PC-3 (cell line): ENCODE data around the gene TRAF3IP3. TPM values are rescaled to one million over a fixed set of nuclear protein-coding genes. Genes with fewer than 3 reads are reported as not detected.

Experiments
- ATAC-seq: fragments of 200-7000 bp; cut with Tn5 transposase; 2 replicates; pipeline ENCODE4 v1.9.1; 2020; ENCODE audit warnings: mild to moderate bottlenecking, moderate library complexity
- BruUV-seq: library from RNA; stranded (reverse); fragments of 400-500 nt; replicated peaks from 2 replicates; lab custom pipeline; 2021; lab: Mats Ljungman, UMichigan
- CTCF ChIA-PET: fragments of 300-600 bp; sonication (Branson Sonifier 250); formaldehyde crosslinking; loops from one replicate; lab custom pipeline; 2022; ENCODE audit warnings: antibody characterized with exemption; lab: Charles Lee
- POLR2A ChIA-PET: fragments of 300-600 bp; sonication (Branson Sonifier 250); formaldehyde crosslinking; loops from one replicate; lab custom pipeline; 2022; ENCODE audit warnings: antibody characterized with exemption; ENCODE audit not compliant: unreplicated experiment; lab: Charles Lee
- DNase-seq: peaks from one replicate; pipeline ENCODE4 v3.0.0-alpha.2; 2015
- H2AFZ ChIP-seq: fragments of 300-600 bp; sonication (generic); 2 replicates; pipeline ENCODE4 v1.6.0; 2016; ENCODE audit warnings: antibody characterized with exemption, low read length
- H3F3A ChIP-seq: fragments of 300-600 bp; sonication (generic); one replicate; pipeline ENCODE4 v1.6.0; 2017; ENCODE audit warnings: antibody characterized with exemption, low read length, control low read depth, mild to moderate bottlenecking; ENCODE audit not compliant: unreplicated experiment
- H3K27ac ChIP-seq: fragments of 300-600 bp; sonication (generic); 2 replicates; pipeline ENCODE4 v1.5.1; 2016; ENCODE audit warnings: mild to moderate bottlenecking, low read length
- H3K27me3 ChIP-seq: fragments of 300-600 bp; sonication (generic); 2 replicates; pipeline ENCODE4 v1.6.1; 2016; ENCODE audit warnings: low read length, mixed read lengths
- H3K36me3 ChIP-seq: fragments of 300-600 bp; sonication (generic); 2 replicates; pipeline ENCODE4 v1.6.1; 2016; ENCODE audit warnings: low read depth, mixed run types, low read length, mixed read lengths
- H3K4me1 ChIP-seq: fragments of 300-600 bp; sonication (generic); 2 replicates; pipeline ENCODE4 v1.5.1; 2016; ENCODE audit warnings: low read length; ENCODE audit not compliant: insufficient read depth
- H3K4me2 ChIP-seq: fragments of 300-600 bp; sonication (generic); 2 replicates; pipeline ENCODE4 v1.6.0; 2016; ENCODE audit warnings: low read length
- H3K4me3 ChIP-seq: fragments of 300-600 bp; sonication (generic); 2 replicates; pipeline ENCODE4 v1.5.1; 2016; ENCODE audit warnings: mild to moderate bottlenecking, low read length, mixed read lengths
- H3K79me2 ChIP-seq: fragments of 300-600 bp; sonication (generic); 2 replicates; pipeline ENCODE4 v1.6.1; 2017; ENCODE audit warnings: low read length, mixed read lengths
- H3K9ac ChIP-seq: fragments of 300-600 bp; sonication (generic); 2 replicates; pipeline ENCODE4 v1.6.0; 2016; ENCODE audit warnings: mild to moderate bottlenecking, low read length
- H3K9me2 ChIP-seq: fragments of 300-600 bp; sonication (generic); replicated peaks from 2 replicates; pipeline ENCODE4 v1.6.1; 2016; ENCODE audit warnings: mixed run types, low read length, mixed read lengths
- H3K9me3 ChIP-seq: fragments of 300-600 bp; sonication (generic); 2 replicates; pipeline ENCODE4 v1.6.1; 2016; ENCODE audit warnings: low read length, mixed read lengths
- H4K20me1 ChIP-seq: fragments of 300-600 bp; sonication (generic); 2 replicates; pipeline ENCODE4 v1.6.1; 2016; ENCODE audit warnings: low read length, mixed read lengths
- EZH2 ChIP-seq: fragments of 300-600 bp; sonication (generic); IDR thresholded peaks from one replicate; pipeline ENCODE4 v1.6.1; 2017; ENCODE audit warnings: antibody characterized with exemption, mild to moderate bottlenecking, low read length; ENCODE audit not compliant: unreplicated experiment
- EZH2phosphoT487 ChIP-seq: fragments of 300-600 bp; sonication (generic); IDR thresholded peaks from 2 replicates; pipeline ENCODE4 v1.6.1; 2018; ENCODE audit warnings: mild to moderate bottlenecking, antibody characterized with exemption, low read length, borderline replicate concordance
- intact Hi-C: fragments of 100-400 bp; cut with micrococcal nuclease; formaldehyde crosslinking; loops from 2 replicates; pipeline ENCODE4 v1.9.0; 2023
- total RNA-seq: library from RNA; depleted of rRNA; stranded (reverse); fragments of >200 nt; gene quantifications from 2 replicates; pipeline ENCODE4 v1.2.3, GENCODE V29; 2014
- TF ChIP-seq, protein P1 (sequence below): fragments of 300-600 bp; sonication (generic); conservative IDR thresholded peaks from 2 replicates; pipeline ENCODE4 v1.5.1; 2017; ENCODE audit warnings: antibody characterized with exemption, low read depth, mild to moderate bottlenecking, low read length

Gene TRAF3IP3
- total RNA-seq, 1 experiment from 2014 or later, result not detected

DNA sequence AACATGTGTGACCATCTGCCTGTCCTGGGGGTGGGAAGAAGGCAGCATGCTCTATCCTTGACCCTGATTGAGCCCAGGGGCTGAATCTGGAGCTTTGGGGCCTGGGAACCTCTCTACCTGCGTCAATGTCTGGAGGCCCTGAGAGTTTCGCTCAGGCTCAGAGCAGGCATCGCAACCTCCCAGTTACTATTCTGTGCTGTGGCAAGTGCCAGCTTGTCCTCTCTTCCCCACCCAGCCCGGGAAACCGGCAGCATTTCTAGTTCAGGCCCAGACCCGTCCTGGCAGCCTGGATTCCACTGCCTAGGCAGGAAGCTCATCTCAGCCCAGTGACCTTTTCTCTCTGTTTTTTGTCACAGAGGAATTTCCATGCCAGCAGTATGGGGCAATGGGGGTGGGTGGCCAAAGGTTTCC, 60.1 kb downstream of the TRAF3IP3 start:
- Histone ChIP-seq H3K27ac (no peak overlapping the region), H3K9ac (no peak overlapping the region), H4K20me1 (no peaks in the 10 kb centered on the region), H3K9me2 (no peaks in the 10 kb centered on the region), H3F3A (no peaks in the 10 kb centered on the region), H3K9me3 (no peaks in the 10 kb centered on the region), H3K4me3 (no peak overlapping the region), H3K79me2 (no peaks in the 10 kb centered on the region), H3K4me1 (peaks cover 5% of the 10 kb centered on the region), H3K36me3 (no peaks in the 10 kb centered on the region), H2AFZ (no peak overlapping the region), H3K4me2 (no peak overlapping the region), H3K27me3 (no peaks in the 10 kb centered on the region)
- no TSS peak for BruUV-seq
- DNase-seq (no peak), ATAC-seq (no peak)
- TF ChIP-seq EZH2phosphoT487 (no peak), EZH2 (no peak)
- TF ChIP-seq, protein P1, sequence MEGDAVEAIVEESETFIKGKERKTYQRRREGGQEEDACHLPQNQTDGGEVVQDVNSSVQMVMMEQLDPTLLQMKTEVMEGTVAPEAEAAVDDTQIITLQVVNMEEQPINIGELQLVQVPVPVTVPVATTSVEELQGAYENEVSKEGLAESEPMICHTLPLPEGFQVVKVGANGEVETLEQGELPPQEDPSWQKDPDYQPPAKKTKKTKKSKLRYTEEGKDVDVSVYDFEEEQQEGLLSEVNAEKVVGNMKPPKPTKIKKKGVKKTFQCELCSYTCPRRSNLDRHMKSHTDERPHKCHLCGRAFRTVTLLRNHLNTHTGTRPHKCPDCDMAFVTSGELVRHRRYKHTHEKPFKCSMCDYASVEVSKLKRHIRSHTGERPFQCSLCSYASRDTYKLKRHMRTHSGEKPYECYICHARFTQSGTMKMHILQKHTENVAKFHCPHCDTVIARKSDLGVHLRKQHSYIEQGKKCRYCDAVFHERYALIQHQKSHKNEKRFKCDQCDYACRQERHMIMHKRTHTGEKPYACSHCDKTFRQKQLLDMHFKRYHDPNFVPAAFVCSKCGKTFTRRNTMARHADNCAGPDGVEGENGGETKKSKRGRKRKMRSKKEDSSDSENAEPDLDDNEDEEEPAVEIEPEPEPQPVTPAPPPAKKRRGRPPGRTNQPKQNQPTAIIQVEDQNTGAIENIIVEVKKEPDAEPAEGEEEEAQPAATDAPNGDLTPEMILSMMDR, result no peak
- intact Hi-C loops, result no loop called here
- ChIA-PET CTCF (no interaction called here), POLR2A (no interaction called here)

GRCh38 chr1:209816923-209817322, 61.1 kb downstream of the TRAF3IP3 start:
- no TSS peak for BruUV-seq
- CTCF ChIA-PET, result no interaction called here
- Histone ChIP-seq H3K36me3 (no peaks in the 10 kb centered on the region), H3K9me2 (no peaks in the 10 kb centered on the region), H3K4me1 (peaks cover 5% of the 10 kb centered on the region), H3F3A (no peaks in the 10 kb centered on the region), H3K27ac (no peak overlapping the region), H4K20me1 (no peaks in the 10 kb centered on the region), H2AFZ (no peak overlapping the region), H3K9ac (no peak overlapping the region), H3K9me3 (no peaks in the 10 kb centered on the region), H3K27me3 (no peaks in the 10 kb centered on the region), H3K79me2 (no peaks in the 10 kb centered on the region), H3K4me3 (no peak overlapping the region), H3K4me2 (no peak overlapping the region)
- POLR2A ChIA-PET, result no interaction called here
- intact Hi-C loops, result no loop called here
- ATAC-seq (no peak), DNase-seq (no peak)
- no peak for TF ChIP-seq EZH2
- no peak for TF ChIP-seq EZH2phosphoT487
- TF ChIP-seq, protein P1, result no peak

DNA sequence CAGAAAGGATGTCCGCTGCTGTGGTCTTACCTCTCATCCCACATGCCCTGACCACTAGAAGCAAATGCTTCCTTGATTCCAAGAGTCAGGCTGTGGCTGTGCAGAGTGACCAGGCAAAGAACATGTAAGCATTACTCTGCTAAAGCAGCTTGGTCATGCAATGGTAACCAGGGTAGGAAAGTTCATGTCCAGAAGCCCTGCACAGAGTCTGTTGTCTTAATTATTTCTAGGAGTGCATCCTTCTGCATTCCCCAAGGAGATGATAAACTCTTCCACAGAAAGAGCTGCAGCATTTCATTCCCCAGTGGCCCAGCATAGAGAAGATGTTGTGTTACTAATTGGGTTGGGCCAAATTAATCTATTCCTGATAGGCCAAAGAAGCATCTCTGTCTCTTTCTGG, 61.8 kb downstream of the TRAF3IP3 start:
- TF ChIP-seq EZH2phosphoT487 (no peak), EZH2 (no peak)
- TF ChIP-seq, protein P1, result no peak
- H3K27ac ChIP-seq, result no peak overlapping the region
- no peak overlapping the region for H3K9ac ChIP-seq
- no peaks in the 10 kb centered on the region for H3K36me3 ChIP-seq
- H3K27me3 ChIP-seq, result no peaks in the 10 kb centered on the region
- peaks cover 9% of the 10 kb centered on the region for H3K4me1 ChIP-seq
- no peak overlapping the region for H3K4me3 ChIP-seq
- CTCF ChIA-PET, result no interaction called here
- DNase-seq (no peak), ATAC-seq (no peak)
- no peaks in the 10 kb centered on the region for H4K20me1 ChIP-seq
- H3F3A ChIP-seq, result no peaks in the 10 kb centered on the region
- BruUV-seq, result no TSS peak
- H3K4me2 ChIP-seq, result no peak overlapping the region
- no peak overlapping the region for H2AFZ ChIP-seq
- H3K9me2 ChIP-seq, result no peaks in the 10 kb centered on the region
- POLR2A ChIA-PET, result interaction anchor here (0.6 kb wide), 1 partner anchor 27 kb away, joined by 4 read pairs; no protein-coding TSS in a partner anchor
- H3K79me2 ChIP-seq, result no peaks in the 10 kb centered on the region
- intact Hi-C loops, result no loop called here
- H3K9me3 ChIP-seq, result no peaks in the 10 kb centered on the region
